ENCODE data around the gene C19orf12.

Gene C19orf12

DNA sequence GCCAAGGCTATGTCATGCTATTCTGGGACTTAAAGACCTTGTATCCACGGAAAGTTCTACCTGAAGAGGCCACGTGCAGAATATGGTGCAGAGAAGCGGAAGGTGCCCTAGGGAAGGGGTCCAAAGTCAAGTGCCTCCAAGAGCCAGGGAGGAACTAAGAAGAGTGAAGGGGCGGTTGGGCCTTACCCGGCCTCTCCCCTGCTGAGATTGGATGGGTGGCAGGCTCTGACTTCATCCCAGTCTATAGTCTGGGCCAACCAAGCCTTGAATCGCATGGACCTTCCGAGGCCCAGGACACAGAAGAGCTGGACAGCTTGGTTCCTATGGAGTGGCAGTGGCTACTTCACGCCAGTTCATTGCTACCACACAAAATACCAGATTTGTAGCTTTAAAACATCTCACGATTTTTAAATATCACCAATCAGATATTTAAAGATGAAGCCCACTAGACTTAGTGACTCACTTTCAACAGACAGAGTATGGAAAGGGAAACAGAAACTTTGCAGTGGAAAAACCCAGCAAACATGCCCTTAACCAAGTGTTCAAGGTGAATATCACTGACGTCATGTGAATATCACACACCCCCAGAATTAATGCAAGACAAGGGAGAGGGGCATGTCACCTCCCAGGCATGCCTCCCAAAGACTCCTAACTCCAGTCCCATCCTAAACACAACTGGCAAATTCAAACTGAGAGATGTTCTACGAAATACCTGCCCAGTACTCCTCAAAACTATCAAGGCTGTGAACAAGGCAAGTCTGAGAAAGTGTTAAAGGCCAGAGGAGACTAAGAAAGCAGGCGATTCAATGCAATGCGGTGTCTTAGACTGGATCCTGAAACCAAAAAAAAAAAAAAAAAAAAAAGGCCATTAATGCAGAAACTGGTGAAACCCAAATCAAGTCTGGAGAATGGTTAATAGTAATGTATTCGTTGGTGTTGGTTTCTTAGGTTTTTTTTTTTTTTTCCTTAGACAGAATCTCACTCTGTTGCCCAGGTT lies 10.2 kb downstream of the C19orf12 start:
- no peak for TF ChIP-seq ZFX (IDR thresholded peaks at IDR 0.05; ENCODE audit: borderline replicate concordance)
- TF ChIP-seq, protein P1, sequence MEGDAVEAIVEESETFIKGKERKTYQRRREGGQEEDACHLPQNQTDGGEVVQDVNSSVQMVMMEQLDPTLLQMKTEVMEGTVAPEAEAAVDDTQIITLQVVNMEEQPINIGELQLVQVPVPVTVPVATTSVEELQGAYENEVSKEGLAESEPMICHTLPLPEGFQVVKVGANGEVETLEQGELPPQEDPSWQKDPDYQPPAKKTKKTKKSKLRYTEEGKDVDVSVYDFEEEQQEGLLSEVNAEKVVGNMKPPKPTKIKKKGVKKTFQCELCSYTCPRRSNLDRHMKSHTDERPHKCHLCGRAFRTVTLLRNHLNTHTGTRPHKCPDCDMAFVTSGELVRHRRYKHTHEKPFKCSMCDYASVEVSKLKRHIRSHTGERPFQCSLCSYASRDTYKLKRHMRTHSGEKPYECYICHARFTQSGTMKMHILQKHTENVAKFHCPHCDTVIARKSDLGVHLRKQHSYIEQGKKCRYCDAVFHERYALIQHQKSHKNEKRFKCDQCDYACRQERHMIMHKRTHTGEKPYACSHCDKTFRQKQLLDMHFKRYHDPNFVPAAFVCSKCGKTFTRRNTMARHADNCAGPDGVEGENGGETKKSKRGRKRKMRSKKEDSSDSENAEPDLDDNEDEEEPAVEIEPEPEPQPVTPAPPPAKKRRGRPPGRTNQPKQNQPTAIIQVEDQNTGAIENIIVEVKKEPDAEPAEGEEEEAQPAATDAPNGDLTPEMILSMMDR (IDR thresholded peaks at IDR 0.05) = no peak
- no peak overlapping the region for H3K27ac ChIP-seq

- TF ChIP-seq, protein P1 (IDR thresholded peaks at IDR 0.05) = no peak
- no peak for TF ChIP-seq ZFX (IDR thresholded peaks at IDR 0.05; ENCODE audit: borderline replicate concordance)
- no peak overlapping the region for H3K27ac ChIP-seq
These were observed 12.1 kb downstream of the C19orf12 start for GRCh38 chr19:29702963-29703320.

- no peak for TF ChIP-seq ZFX (IDR thresholded peaks at IDR 0.05; ENCODE audit: borderline replicate concordance)
- TF ChIP-seq, protein P1 (IDR thresholded peaks at IDR 0.05) = no peak
- H3K27ac ChIP-seq = no peak overlapping the region
These were observed 12.7 kb downstream of the C19orf12 start for GRCh38 chr19:29702161-29702962.

DNA sequence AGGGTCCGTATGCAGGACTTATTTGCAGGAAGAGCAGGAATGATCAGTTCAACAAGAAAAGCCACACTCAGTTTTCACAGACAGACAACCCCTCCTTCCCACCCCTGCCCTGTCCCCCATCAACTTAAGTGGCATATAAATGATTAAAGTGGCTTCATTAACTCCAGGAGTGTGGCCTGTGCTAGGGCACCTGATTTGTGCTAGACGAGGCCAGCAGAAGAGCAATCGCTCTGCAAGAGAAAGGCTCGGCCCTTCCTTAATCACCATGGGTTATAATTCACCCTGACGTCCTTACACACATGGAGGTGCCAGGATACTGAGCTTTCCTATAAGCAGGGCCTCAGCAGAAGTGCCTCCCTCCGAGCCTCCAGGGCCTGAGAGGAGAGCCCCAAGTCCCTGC lies 14.6 kb downstream of the C19orf12 start:
- no peak overlapping the region for H3K27ac ChIP-seq
- TF ChIP-seq, protein P1 (IDR thresholded peaks at IDR 0.05) = no peak
- no peak for TF ChIP-seq ZFX (IDR thresholded peaks at IDR 0.05; ENCODE audit: borderline replicate concordance)

GRCh38 chr19:29699861-29700260 lies 15.2 kb downstream of the C19orf12 start:
- H3K27ac ChIP-seq = no peak overlapping the region
- TF ChIP-seq, protein P1 (IDR thresholded peaks at IDR 0.05) = no peak
- no peak for TF ChIP-seq ZFX (IDR thresholded peaks at IDR 0.05; ENCODE audit: borderline replicate concordance)

DNA sequence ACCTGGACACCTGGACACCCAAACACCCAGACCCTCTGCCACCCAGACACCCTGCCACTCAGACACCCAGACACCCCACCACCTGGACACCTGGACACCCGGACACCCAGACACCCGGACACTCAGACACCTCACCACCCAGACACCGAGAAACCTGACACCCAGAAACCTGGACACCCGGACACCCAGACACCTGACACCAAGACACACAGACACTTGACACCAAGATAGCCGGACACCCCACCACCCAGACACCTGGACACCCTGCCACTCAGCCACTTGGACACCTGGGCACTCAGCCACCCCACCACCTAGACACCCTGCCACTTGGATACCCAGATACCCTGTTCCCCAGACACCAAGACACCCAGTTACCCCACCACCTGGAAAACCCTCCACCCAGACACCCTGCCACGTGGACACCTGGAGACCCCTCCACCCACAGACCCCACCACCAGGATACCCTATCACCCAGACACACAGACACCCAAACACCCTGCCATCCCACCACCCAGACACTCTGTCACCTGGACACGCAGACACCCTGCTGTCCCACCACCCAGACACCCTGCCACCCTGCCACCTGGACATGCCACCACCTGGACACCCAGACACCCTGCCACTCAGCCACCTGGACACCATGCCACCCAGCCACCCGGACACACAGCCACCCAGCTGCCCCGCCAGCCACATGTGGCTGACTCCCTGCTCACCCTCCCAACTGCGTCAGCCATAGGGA lies 17.4 kb downstream of the C19orf12 start:
- H3K27ac ChIP-seq = no peak overlapping the region
- TF ChIP-seq ZFX (IDR thresholded peaks at IDR 0.05; ENCODE audit: borderline replicate concordance) = no peak
- TF ChIP-seq, protein P1 (IDR thresholded peaks at IDR 0.05) = no peak

Data from 22Rv1 (cell line).